ENCODE data around the gene CYP11A1.
"Not testable (repeated sequence)": the region's sequence is repeated elsewhere in the genome, so short reads cannot be mapped to it uniquely, and the experiment has no call there.

The CYP11A1 gene

DNA sequence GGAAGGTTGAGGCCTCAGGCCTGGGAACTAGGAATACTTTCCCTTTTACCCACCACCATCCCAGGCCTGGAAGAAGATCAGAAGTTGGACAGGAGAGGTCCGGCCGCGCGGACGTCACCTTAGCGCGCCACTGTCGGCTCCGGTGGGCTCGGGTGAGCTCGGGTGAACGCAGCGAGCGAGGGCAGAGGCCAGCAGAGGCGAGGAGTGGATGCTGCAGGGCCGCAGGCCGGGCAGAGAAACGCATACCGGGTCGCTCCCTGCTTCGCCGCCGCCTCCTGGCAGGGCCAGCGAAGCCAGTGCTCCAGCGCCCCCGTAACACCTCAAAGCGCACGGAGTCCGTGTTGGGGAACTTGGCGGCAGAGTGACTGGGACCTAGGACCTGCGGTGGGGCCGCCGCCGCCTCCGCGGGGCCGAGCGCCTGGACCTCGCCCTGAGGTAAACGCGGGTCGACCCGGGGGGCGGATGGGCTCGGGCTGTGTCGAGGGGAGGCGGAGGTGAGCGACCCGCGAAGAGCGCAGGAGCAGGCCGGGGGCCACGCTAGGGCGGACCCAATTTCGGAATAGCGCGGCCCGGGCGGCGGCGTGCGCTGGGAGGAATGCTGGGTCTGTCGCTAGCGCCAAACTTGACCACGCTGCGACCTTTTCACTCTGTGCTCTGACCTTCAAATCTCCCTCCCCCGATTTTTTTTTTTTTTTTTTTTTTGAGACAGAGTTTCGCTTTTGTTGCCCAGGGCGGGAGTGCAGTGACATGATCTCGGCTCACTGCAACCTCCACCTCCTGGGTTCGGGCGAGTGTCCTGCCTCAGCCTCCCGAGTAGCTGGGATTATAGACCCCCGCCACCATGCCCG lies 1.6 kb downstream of the CYP11A1 start:
- Histone ChIP-seq H3K9ac (ENCODE audit: low read length) (peak overlapping the region; percentile 73), H3K4me3 (ENCODE audit: low read length) (peak overlapping the region; percentile 67), H3K27me3 (ENCODE audit: control insufficient read depth, insufficient read depth, low read length) (peaks cover 26% of the 10 kb centered on the region), H3K4me1 (ENCODE audit: control insufficient read depth, low read depth, low read length) (peaks cover 13% of the 10 kb centered on the region), H3K27ac (ENCODE audit: low read length) (no peak overlapping the region), H3K9me3 (ENCODE audit: control insufficient read depth, low read depth, low read length) (no peaks in the 10 kb centered on the region), H3K36me3 (ENCODE audit: control insufficient read depth, low read depth, low read length) (no peaks in the 10 kb centered on the region)

DNA sequence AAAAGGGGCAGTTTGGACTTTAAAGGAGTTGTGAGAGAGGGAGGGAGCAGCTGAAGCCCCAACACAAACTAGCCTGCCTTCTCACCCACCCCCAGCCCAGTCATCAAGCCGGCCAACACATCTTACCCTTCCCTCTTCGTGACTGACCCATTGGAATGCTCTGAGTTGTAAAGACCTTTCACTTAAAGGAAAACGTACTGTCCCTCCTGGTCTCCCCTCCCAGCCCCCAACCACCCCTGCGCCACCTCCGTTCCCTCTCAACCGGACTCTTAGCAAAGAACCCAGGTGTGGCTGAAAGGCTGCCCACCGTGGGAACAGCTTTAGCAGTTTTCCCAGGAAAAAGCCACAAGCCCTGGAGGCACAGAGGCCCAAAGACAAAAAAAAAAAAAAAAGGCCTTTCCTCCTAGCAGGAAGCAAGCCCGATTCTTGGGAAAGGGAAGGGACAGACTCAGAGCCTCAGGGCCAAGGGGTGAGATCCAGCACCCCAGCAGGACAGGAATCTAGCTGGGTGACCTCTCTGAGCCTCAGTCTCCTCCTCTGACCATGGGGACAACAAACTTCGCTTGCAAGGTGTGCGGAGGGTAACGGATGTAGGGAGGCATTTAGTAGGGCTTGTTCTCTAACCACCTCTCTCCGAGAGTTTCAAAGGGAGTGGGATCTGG lies 2.4 kb downstream of the CYP11A1 start:
- Histone ChIP-seq H3K36me3 (ENCODE audit: control insufficient read depth, low read depth, low read length) (no peaks in the 10 kb centered on the region), H3K9me3 (ENCODE audit: control insufficient read depth, low read depth, low read length) (no peaks in the 10 kb centered on the region), H3K27me3 (ENCODE audit: control insufficient read depth, insufficient read depth, low read length) (peaks cover 26% of the 10 kb centered on the region), H3K9ac (ENCODE audit: low read length) (peak overlapping the region; percentile 73), H3K27ac (ENCODE audit: low read length) (no peak overlapping the region), H3K4me1 (ENCODE audit: control insufficient read depth, low read depth, low read length) (peaks cover 14% of the 10 kb centered on the region), H3K4me3 (ENCODE audit: low read length) (peak overlapping the region; percentile 67)

DNA sequence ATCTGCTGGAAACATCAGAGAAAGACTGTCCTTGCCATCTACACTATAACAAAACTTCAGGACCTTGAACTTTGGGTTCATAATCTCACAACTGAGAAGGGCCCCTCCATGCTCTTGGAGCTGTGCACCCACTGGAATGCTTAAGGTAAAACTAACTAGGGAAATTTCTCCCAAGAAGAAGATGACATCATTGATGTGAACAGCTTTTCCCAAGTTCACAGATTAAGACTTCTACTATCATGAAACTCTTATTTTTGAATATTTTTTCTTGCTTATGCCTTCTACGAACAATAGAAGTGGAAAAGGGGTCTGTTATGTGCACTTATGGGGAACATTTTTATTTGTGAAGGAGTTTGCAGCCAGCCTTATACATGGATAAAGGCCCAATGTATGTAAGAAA lies 5.0 kb downstream of the CYP11A1 start:
- no peaks in the 10 kb centered on the region for H3K36me3 ChIP-seq (ENCODE audit: control insufficient read depth, low read depth, low read length)
- H3K27me3 ChIP-seq (ENCODE audit: control insufficient read depth, insufficient read depth, low read length): peaks cover 26% of the 10 kb centered on the region
- peaks cover 22% of the 10 kb centered on the region for H3K4me1 ChIP-seq (ENCODE audit: control insufficient read depth, low read depth, low read length)
- no peak overlapping the region for H3K9ac ChIP-seq (ENCODE audit: low read length)
- H3K27ac ChIP-seq (ENCODE audit: low read length): no peak overlapping the region
- H3K9me3 ChIP-seq (ENCODE audit: control insufficient read depth, low read depth, low read length): no peaks in the 10 kb centered on the region
- no peak overlapping the region for H3K4me3 ChIP-seq (ENCODE audit: low read length)

DNA sequence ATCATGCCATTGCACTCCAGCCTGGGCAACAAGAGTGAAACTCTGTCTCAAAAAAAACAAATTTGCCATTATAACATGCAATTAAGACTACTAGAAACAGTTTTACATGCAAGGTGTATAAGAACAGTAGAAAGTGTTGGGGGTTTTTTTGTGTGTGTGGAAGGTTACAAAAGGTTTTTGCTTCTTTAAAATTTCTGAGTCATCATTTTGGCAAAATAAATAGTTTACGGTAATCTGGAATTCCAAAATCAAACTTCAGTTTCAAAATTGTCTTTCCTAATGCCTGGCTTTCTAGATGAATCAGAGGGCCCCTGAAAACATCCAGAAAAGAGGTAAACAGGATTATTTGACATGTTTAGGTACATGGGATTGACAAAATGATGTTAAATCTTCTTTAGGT lies 6.6 kb downstream of the CYP11A1 start:
- not testable (repeated sequence) for H3K36me3 ChIP-seq (ENCODE audit: control insufficient read depth, low read depth, low read length); H3K4me3 ChIP-seq (ENCODE audit: low read length); H3K9me3 ChIP-seq (ENCODE audit: control insufficient read depth, low read depth, low read length); H3K27ac ChIP-seq (ENCODE audit: low read length); H3K9ac ChIP-seq (ENCODE audit: low read length)
- Histone ChIP-seq H3K27me3 (ENCODE audit: control insufficient read depth, insufficient read depth, low read length) (peaks cover 18% of the 10 kb centered on the region), H3K4me1 (ENCODE audit: control insufficient read depth, low read depth, low read length) (peaks cover 22% of the 10 kb centered on the region)

DNA sequence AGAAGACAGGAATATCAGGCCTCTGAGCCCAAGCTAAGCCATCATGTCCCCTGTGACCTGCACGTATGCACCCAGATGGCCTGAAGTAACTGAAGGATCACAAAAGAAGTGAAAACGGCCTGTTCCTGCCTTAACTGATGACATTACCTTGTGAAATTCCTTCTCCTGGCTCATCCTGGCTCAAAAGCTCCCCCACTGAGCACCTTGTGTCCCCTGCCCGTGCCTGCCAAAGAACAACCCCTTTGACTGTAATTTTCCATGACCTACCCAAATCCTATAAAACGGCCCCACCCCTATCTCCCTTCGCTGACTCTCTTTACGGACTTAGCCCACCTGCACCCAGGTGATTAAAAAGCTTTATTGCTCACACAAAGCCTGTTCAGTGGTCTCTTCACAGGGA lies 8.1 kb downstream of the CYP11A1 start:
- H3K9ac ChIP-seq (ENCODE audit: low read length); H3K9me3 ChIP-seq (ENCODE audit: control insufficient read depth, low read depth, low read length); H3K27ac ChIP-seq (ENCODE audit: low read length): not testable (repeated sequence)

DNA sequence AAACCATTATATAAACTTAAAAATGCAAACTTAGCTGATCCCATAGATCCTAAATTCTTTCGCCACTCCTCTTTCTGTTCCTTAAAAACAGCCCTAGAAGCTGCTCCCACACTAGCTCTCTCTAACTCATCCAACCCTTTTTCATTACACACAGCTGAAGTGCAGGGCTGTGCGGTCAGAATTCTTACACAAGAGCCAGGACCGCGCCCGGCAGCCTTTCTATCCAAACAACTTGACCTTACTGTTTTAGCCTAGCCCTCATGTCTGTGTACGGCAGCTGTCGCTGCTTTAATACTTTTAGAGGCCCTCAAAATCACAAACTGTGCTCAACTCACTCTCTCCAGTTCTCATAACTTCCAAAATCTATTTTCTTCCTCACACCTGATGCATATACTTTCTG lies 9.9 kb downstream of the CYP11A1 start:
- not testable (repeated sequence) for H3K9me3 ChIP-seq (ENCODE audit: control insufficient read depth, low read depth, low read length); H3K4me1 ChIP-seq (ENCODE audit: control insufficient read depth, low read depth, low read length); H3K9ac ChIP-seq (ENCODE audit: low read length); H3K36me3 ChIP-seq (ENCODE audit: control insufficient read depth, low read depth, low read length); H3K27ac ChIP-seq (ENCODE audit: low read length); H3K4me3 ChIP-seq (ENCODE audit: low read length); H3K27me3 ChIP-seq (ENCODE audit: control insufficient read depth, insufficient read depth, low read length)

More for the DNA sequence above, 8.1 kb downstream of the CYP11A1 start:
- H3K4me1 ChIP-seq (ENCODE audit: control insufficient read depth, low read depth, low read length): peaks cover 11% of the 10 kb centered on the region
- H3K36me3 ChIP-seq (ENCODE audit: control insufficient read depth, low read depth, low read length); H3K27me3 ChIP-seq (ENCODE audit: control insufficient read depth, insufficient read depth, low read length); H3K4me3 ChIP-seq (ENCODE audit: low read length): not testable (repeated sequence)

DNA sequence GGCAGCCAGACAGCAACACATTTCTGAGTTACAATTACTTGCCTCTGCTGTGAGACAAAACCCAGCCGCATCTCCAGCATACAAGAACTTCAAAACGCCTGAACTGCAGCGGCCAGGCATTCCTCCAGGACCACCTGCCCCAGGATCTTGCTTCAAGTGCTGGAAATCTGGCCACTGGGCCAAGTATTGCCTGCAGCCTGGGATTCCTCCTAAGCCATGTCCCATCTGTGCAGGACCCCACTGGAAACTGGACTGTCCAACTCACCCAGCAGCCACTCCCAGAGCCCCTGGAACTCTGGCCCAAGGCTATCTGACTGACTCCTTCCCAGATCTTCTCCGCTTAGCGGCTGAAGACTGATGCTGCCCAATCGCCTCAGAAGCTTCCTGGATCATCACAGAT lies 11.4 kb downstream of the CYP11A1 start:
- not testable (repeated sequence) for H3K9ac ChIP-seq (ENCODE audit: low read length); H3K9me3 ChIP-seq (ENCODE audit: control insufficient read depth, low read depth, low read length); H3K27ac ChIP-seq (ENCODE audit: low read length); H3K27me3 ChIP-seq (ENCODE audit: control insufficient read depth, insufficient read depth, low read length); H3K36me3 ChIP-seq (ENCODE audit: control insufficient read depth, low read depth, low read length); H3K4me3 ChIP-seq (ENCODE audit: low read length)
- peaks cover 17% of the 10 kb centered on the region for H3K4me1 ChIP-seq (ENCODE audit: control insufficient read depth, low read depth, low read length)

DNA sequence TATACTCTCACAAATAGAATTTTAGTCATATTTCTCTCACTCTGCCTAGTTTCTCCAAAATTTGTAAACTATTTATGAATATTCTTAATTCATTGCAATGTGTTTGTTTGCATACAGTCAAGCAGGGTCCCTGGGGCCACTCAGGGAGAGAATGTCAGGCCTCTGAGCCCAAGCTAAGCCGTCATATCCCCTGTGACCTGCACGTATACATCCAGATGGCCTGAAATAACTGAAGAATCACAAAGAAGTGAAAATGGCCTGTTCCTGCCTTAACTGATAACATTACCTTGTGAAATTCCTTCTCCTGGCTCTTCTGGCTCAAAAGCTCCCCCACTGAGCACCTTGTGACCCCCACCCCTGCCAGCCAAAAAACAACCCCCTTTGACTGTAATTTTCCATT lies 13.5 kb downstream of the CYP11A1 start:
- not testable (repeated sequence) for H3K27ac ChIP-seq (ENCODE audit: low read length); H3K9ac ChIP-seq (ENCODE audit: low read length); H3K4me3 ChIP-seq (ENCODE audit: low read length); H3K9me3 ChIP-seq (ENCODE audit: control insufficient read depth, low read depth, low read length); H3K27me3 ChIP-seq (ENCODE audit: control insufficient read depth, insufficient read depth, low read length); H3K36me3 ChIP-seq (ENCODE audit: control insufficient read depth, low read depth, low read length)
- H3K4me1 ChIP-seq (ENCODE audit: control insufficient read depth, low read depth, low read length): peaks cover 19% of the 10 kb centered on the region

DNA sequence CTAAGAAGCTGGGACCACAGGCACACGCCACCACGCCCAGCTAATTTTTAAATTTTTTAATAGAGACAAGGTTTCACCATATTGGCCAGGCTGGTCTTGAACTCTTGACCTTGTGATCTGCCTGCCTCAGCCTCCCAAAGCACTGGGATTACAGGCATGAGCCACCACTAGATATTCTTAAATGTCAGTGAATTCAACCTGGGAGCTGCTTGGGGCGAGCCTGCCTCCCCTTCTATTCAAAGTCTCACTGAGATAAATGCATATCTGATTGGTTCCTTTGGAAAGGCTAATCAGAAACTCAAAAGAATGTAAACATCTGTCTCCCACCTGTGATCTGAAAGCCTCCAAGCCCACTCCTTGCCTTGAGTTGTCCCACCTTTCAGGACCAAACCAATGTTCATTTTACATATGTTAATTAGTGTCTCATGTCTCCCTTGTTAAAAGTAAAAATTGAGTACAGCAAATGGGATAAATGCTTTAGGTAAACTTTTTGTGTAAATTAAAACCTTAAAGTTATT lies 15.0 kb downstream of the CYP11A1 start:
- H3K9me3 ChIP-seq (ENCODE audit: control insufficient read depth, low read depth, low read length): peaks cover 7% of the 10 kb centered on the region
- peaks cover 13% of the 10 kb centered on the region for H3K4me1 ChIP-seq (ENCODE audit: control insufficient read depth, low read depth, low read length)
- no peaks in the 10 kb centered on the region for H3K36me3 ChIP-seq (ENCODE audit: control insufficient read depth, low read depth, low read length)
- no peak overlapping the region for H3K27ac ChIP-seq (ENCODE audit: low read length)
- no peaks in the 10 kb centered on the region for H3K27me3 ChIP-seq (ENCODE audit: control insufficient read depth, insufficient read depth, low read length)
- H3K9ac ChIP-seq (ENCODE audit: low read length): no peak overlapping the region
- H3K4me3 ChIP-seq (ENCODE audit: low read length): no peak overlapping the region

DNA sequence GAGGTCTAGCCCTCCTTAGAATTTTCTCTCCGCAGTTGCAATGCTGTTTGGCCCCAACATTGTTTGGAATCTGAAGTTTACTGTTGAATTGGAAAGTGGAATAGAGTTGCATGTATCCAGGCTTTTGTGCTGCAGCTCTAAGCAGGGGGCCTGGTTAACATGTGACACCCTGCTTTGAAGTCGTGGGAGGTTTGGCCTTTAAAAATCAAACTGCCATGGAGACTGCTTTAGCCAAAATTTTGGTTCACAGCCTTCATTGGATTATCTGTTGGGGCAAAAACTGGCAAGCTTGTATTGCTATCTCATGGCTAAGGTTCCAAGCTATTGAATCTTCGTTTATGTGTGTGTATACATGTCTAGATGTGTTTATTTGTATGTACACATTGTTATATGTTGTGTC lies 15.8 kb downstream of the CYP11A1 start:
- no peak overlapping the region for H3K9ac ChIP-seq (ENCODE audit: low read length)
- peaks cover 7% of the 10 kb centered on the region for H3K9me3 ChIP-seq (ENCODE audit: control insufficient read depth, low read depth, low read length)
- H3K27ac ChIP-seq (ENCODE audit: low read length): no peak overlapping the region
- peaks cover 13% of the 10 kb centered on the region for H3K4me1 ChIP-seq (ENCODE audit: control insufficient read depth, low read depth, low read length)
- no peak overlapping the region for H3K4me3 ChIP-seq (ENCODE audit: low read length)
- no peaks in the 10 kb centered on the region for H3K36me3 ChIP-seq (ENCODE audit: control insufficient read depth, low read depth, low read length)
- no peaks in the 10 kb centered on the region for H3K27me3 ChIP-seq (ENCODE audit: control insufficient read depth, insufficient read depth, low read length)

DNA sequence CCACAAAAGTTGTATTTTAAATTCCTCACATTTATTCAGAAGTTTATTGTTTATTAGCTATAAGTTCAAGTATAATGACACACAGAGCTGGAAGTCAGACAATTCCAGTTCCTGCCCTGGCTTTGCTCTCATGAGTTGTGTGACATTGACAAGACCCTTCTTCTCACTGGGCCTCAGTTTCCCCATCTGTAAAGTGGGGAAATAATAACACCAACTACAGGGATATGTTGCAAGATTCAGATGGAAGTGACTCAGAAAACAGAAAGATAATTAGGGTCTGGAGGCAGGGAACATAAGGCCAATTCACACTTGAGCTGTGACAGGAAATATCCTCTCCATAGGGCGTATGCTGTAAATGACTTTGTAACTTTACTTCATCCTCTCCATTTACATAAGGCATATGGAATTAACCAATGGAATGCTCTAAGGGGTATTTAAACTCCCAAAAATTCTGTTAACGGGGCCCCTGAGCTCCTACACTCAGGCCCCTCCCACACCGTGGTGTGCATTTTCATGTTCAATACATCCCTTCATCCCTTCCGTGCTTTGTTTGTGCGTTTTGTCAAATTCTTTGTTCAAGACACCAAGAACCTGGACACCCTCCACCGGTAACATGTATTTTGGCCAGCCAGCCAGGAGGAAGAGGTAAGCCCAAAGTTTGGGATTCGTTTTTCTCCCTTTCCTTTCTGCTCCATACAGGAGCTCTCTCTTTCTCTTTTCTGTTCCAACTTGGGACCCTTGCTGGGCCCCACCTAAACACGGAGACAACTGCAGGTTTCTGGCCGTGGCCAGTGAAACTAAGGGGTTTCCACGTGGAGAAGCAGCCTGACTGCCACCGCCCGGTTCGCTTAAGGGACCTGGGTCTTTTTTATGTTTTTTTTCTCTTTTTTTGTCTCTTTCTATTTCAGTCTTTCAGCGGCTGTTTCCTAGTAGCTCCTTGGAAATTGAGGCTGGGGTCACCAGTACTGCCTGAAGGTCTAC lies 16.9 kb downstream of the CYP11A1 start:
- no peak overlapping the region for H3K27ac ChIP-seq (ENCODE audit: low read length)
- H3K27me3 ChIP-seq (ENCODE audit: control insufficient read depth, insufficient read depth, low read length): no peaks in the 10 kb centered on the region
- H3K4me1 ChIP-seq (ENCODE audit: control insufficient read depth, low read depth, low read length): peaks cover 13% of the 10 kb centered on the region
- no peaks in the 10 kb centered on the region for H3K36me3 ChIP-seq (ENCODE audit: control insufficient read depth, low read depth, low read length)
- H3K9ac ChIP-seq (ENCODE audit: low read length): no peak overlapping the region
- H3K9me3 ChIP-seq (ENCODE audit: control insufficient read depth, low read depth, low read length): peaks cover 7% of the 10 kb centered on the region
- no peak overlapping the region for H3K4me3 ChIP-seq (ENCODE audit: low read length)

Data from iPS-18a (cell line).